IPS DF 6.9 (cell line): ENCODE measurements around the gene IRF2.

Experiments used
- DNase-seq: peaks from one replicate; pipeline ENCODE4 v3.0.0-alpha.2; 2013; ENCODE audit warnings: low read depth, low spot score
- H3K27ac ChIP-seq: one replicate; pipeline ENCODE4 v1.5.1; 2013; ENCODE audit warnings: low read length, control low read depth
- H3K27me3 ChIP-seq: 2 replicates; pipeline ENCODE4 v1.6.1; 2013; ENCODE audit warnings: mild to moderate bottlenecking, low read length; ENCODE audit not compliant: control insufficient read depth, insufficient read depth
- H3K36me3 ChIP-seq: 2 replicates; pipeline ENCODE4 v1.6.1; 2013; ENCODE audit warnings: low read length; ENCODE audit not compliant: control insufficient read depth, insufficient read depth
- H3K4me1 ChIP-seq: 2 replicates; pipeline ENCODE4 v1.6.1; 2013; ENCODE audit warnings: low read length; ENCODE audit not compliant: control insufficient read depth, insufficient read depth
- H3K4me3 ChIP-seq: 2 replicates; pipeline ENCODE4 v1.5.1; 2013; ENCODE audit warnings: mild to moderate bottlenecking, low read length
- H3K9me3 ChIP-seq: 2 replicates; pipeline ENCODE4 v1.6.1; 2013; ENCODE audit warnings: low read length, inconsistent platforms; ENCODE audit not compliant: control insufficient read depth, insufficient read depth
- WGBS: extraction: QIAGEN DNeasy Blood & Tissue Kit; methylation state at CpG from one replicate; pipeline ENCODE4 v1.1.7; 2013; ENCODE audit warnings: mixed read lengths, missing lambda C conversion rate; ENCODE audit not compliant: insufficient read length, insufficient coverage; 5-methylcytosine and 5-hydroxymethylcytosine counted together

The IRF2 gene

GRCh38 chr4:184450743-184451535, 23.4 kb downstream of the IRF2 start:
- no peak overlapping the region for H3K27ac ChIP-seq
- peaks cover 22% of the 10 kb centered on the region for H3K4me1 ChIP-seq
- H3K36me3 ChIP-seq, result no peaks in the 10 kb centered on the region
- H3K9me3 ChIP-seq, result no peaks in the 10 kb centered on the region
- no CpG with 5 or more reads among the region's 8 CpGs for WGBS
- no peaks in the 10 kb centered on the region for H3K27me3 ChIP-seq
- DNase-seq, result no peak
- H3K4me3 ChIP-seq, result no peak overlapping the region

- WGBS, result no CpG with 5 or more reads among the region's 5 CpGs
- no peak overlapping the region for H3K4me3 ChIP-seq
These were observed 24.3 kb downstream of the IRF2 start for GRCh38 chr4:184450045-184450444.

GRCh38 chr4:184448821-184449220, 25.5 kb downstream of the IRF2 start:
- no peaks in the 10 kb centered on the region for H3K27me3 ChIP-seq
- H3K4me1 ChIP-seq, result peaks cover 23% of the 10 kb centered on the region
- no peaks in the 10 kb centered on the region for H3K36me3 ChIP-seq
- H3K9me3 ChIP-seq, result no peaks in the 10 kb centered on the region
- no CpG with 5 or more reads among the region's 10 CpGs for WGBS
- DNase-seq, result no peak
- H3K27ac ChIP-seq, result no peak overlapping the region
- H3K4me3 ChIP-seq, result no peak overlapping the region

More at GRCh38 chr4:184450045-184450444, 24.3 kb downstream of the IRF2 start:
- no peaks in the 10 kb centered on the region for H3K36me3 ChIP-seq
- H3K27me3 ChIP-seq, result no peaks in the 10 kb centered on the region
- H3K9me3 ChIP-seq, result no peaks in the 10 kb centered on the region
- H3K4me1 ChIP-seq, result peaks cover 21% of the 10 kb centered on the region
- DNase-seq, result no peak
- H3K27ac ChIP-seq, result no peak overlapping the region

- H3K36me3 ChIP-seq, result no peaks in the 10 kb centered on the region
- no peak overlapping the region for H3K27ac ChIP-seq
- DNase-seq, result no peak
- H3K4me1 ChIP-seq, result peaks cover 19% of the 10 kb centered on the region
- H3K4me3 ChIP-seq, result no peak overlapping the region
- WGBS, result no CpG with 5 or more reads among the region's 11 CpGs
- no peaks in the 10 kb centered on the region for H3K9me3 ChIP-seq
- H3K27me3 ChIP-seq, result no peaks in the 10 kb centered on the region
These were observed 26.2 kb downstream of the IRF2 start for GRCh38 chr4:184448141-184448540.

GRCh38 chr4:184447664-184448063, 26.7 kb downstream of the IRF2 start:
- H3K4me3 ChIP-seq, result no peak overlapping the region
- WGBS, result no CpG with 5 or more reads among the region's 10 CpGs
- H3K9me3 ChIP-seq, result no peaks in the 10 kb centered on the region
- peak; percentile 37 for DNase-seq
- H3K27me3 ChIP-seq, result no peaks in the 10 kb centered on the region
- no peak overlapping the region for H3K27ac ChIP-seq
- H3K36me3 ChIP-seq, result no peaks in the 10 kb centered on the region
- H3K4me1 ChIP-seq, result peaks cover 19% of the 10 kb centered on the region

- Histone ChIP-seq H3K27me3 (no peaks in the 10 kb centered on the region), H3K27ac (no peak overlapping the region), H3K36me3 (no peaks in the 10 kb centered on the region), H3K9me3 (no peaks in the 10 kb centered on the region), H3K4me1 (peaks cover 21% of the 10 kb centered on the region), H3K4me3 (no peak overlapping the region)
- WGBS, result no CpG with 5 or more reads among the region's 3 CpGs
- no peak for DNase-seq
These were observed 28.2 kb downstream of the IRF2 start for GRCh38 chr4:184446132-184446658.

- H3K9me3 ChIP-seq, result no peaks in the 10 kb centered on the region
- no peak overlapping the region for H3K4me3 ChIP-seq
- DNase-seq, result no peak
- no peaks in the 10 kb centered on the region for H3K36me3 ChIP-seq
- H3K4me1 ChIP-seq, result peaks cover 23% of the 10 kb centered on the region
- no peak overlapping the region for H3K27ac ChIP-seq
- H3K27me3 ChIP-seq, result no peaks in the 10 kb centered on the region
- no CpG with 5 or more reads among the region's 11 CpGs for WGBS
These were observed 29.4 kb downstream of the IRF2 start for GRCh38 chr4:184444953-184445309.

GRCh38 chr4:184444215-184444952, 30.0 kb downstream of the IRF2 start:
- Histone ChIP-seq H3K4me3 (no peak overlapping the region), H3K4me1 (peaks cover 19% of the 10 kb centered on the region), H3K36me3 (no peaks in the 10 kb centered on the region), H3K27me3 (no peaks in the 10 kb centered on the region), H3K27ac (no peak overlapping the region), H3K9me3 (no peaks in the 10 kb centered on the region)
- no peak for DNase-seq
- no CpG with 5 or more reads among the region's 5 CpGs for WGBS

GRCh38 chr4:184443318-184443717, 31.0 kb downstream of the IRF2 start:
- Histone ChIP-seq H3K27me3 (no peaks in the 10 kb centered on the region), H3K36me3 (no peaks in the 10 kb centered on the region), H3K27ac (no peak overlapping the region), H3K4me3 (no peak overlapping the region), H3K9me3 (no peaks in the 10 kb centered on the region), H3K4me1 (peaks cover 14% of the 10 kb centered on the region)
- DNase-seq, result no peak
- no CpG with 5 or more reads among the region's 2 CpGs for WGBS

GRCh38 chr4:184442314-184442635, 32.1 kb downstream of the IRF2 start:
- DNase-seq, result no peak
- no peak overlapping the region for H3K4me3 ChIP-seq
- WGBS, result no CpG with 5 or more reads among the region's 3 CpGs
- H3K27me3 ChIP-seq, result no peaks in the 10 kb centered on the region
- peaks cover 10% of the 10 kb centered on the region for H3K4me1 ChIP-seq
- no peak overlapping the region for H3K27ac ChIP-seq
- H3K9me3 ChIP-seq, result no peaks in the 10 kb centered on the region
- H3K36me3 ChIP-seq, result no peaks in the 10 kb centered on the region
